COLO668 (cell line): ENCODE data around the gene GGA3.
"Not testable (repeated sequence)": the region's sequence is repeated elsewhere in the genome, so short reads cannot be mapped to it uniquely, and the experiment has no call there.

Experiments used
- DNase-seq: peaks from one replicate; lab custom pipeline; 2025; ENCODE audit not compliant: unreplicated experiment; lab: John Stamatoyannopoulos, UW

Gene GGA3, protein sequence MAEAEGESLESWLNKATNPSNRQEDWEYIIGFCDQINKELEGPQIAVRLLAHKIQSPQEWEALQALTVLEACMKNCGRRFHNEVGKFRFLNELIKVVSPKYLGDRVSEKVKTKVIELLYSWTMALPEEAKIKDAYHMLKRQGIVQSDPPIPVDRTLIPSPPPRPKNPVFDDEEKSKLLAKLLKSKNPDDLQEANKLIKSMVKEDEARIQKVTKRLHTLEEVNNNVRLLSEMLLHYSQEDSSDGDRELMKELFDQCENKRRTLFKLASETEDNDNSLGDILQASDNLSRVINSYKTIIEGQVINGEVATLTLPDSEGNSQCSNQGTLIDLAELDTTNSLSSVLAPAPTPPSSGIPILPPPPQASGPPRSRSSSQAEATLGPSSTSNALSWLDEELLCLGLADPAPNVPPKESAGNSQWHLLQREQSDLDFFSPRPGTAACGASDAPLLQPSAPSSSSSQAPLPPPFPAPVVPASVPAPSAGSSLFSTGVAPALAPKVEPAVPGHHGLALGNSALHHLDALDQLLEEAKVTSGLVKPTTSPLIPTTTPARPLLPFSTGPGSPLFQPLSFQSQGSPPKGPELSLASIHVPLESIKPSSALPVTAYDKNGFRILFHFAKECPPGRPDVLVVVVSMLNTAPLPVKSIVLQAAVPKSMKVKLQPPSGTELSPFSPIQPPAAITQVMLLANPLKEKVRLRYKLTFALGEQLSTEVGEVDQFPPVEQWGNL

DNA sequence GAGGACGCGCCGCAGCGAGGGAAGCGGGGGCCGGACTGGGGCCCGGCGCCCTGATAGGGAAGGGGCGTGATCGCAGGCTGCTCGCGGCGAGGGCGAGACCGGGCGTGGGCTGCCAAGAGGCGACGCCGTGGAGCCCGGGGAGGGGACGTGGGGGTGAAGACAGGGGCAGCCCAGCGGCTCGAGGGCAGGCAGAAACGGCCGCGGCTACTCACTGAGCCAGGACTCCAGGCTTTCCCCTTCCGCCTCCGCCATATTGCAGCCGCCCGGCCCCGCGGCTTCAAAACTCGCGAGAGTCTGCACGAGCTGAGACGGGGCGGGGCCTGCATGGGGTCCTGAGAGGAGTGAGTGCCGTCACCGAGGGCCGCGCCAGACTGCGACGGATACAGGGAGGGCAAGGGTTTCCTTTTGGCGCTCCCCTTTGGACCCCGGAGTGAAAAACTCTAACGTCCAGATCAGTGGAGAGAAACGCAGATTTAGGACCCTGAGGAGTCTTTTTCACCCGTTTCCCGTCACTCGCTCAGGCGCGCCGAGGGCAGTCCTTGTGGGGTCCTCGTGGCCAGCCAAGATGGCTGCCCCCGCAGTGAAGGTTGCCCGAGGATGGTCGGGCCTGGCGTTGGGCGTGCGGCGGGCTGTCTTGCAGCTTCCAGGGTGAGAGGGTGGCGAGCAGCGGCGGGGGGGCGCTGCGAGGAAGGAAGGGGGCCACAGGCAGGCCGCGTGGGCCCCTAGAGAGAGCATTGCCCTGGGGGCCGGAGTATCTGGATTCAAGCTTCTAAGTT lies at the start of gene GGA3, which contains the start of gene MRPS7:
Gene GGA3, minus strand, starts transcription at position 271 of the 776 bp plus-strand sequence. Its CDS starts 19 bp downstream, at position 252.
Gene MRPS7, plus strand, starts transcription at position 544 of the 776 bp plus-strand sequence. Its CDS starts 22 bp downstream, at position 566.
- DNase-seq = peak; percentile 92

DNA sequence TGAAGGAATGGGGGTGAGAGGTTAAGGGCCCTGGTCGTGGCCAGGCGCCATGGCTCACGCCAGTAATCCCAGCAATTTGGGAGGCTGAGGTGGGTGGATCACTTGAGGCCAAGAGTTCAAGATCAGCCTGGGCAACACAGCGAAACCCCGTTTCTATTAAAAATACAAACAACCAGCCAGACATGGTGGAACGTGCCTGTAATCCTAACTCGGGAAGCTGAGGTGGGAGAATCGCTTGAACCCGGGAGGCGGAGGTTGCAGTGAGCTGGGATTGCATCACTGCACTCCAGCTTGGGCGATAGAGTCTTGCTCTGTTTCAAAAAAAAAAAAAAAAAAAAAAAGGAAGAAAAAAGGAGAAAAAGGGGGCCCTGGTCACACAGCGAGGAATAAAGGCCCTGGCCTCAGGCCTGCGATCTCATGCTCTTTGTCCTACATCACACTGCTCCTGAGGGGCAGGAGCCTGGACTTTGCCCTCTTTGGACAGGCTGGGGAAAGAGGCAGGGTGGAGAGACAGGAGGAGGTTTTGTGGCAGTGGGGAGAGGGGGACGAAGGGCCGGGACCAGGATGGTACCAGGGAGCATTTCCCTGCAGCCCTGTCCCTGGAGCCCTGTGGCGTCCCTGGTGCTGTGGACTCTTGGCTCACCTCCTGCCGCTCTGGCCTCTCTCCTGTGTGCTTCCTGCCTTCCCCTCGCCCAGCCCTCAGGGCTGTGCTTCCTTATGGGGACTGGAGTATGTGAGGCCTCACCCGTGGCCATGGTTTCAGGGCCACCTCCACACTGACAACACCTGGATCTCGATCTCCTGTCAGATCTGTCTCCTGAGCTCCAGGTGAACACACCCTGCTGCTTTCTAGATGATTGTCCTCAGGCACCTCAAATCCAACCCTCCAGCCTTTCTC lies 47.6 kb upstream of the GGA3 start:
- peak; percentile 36 for DNase-seq

DNA sequence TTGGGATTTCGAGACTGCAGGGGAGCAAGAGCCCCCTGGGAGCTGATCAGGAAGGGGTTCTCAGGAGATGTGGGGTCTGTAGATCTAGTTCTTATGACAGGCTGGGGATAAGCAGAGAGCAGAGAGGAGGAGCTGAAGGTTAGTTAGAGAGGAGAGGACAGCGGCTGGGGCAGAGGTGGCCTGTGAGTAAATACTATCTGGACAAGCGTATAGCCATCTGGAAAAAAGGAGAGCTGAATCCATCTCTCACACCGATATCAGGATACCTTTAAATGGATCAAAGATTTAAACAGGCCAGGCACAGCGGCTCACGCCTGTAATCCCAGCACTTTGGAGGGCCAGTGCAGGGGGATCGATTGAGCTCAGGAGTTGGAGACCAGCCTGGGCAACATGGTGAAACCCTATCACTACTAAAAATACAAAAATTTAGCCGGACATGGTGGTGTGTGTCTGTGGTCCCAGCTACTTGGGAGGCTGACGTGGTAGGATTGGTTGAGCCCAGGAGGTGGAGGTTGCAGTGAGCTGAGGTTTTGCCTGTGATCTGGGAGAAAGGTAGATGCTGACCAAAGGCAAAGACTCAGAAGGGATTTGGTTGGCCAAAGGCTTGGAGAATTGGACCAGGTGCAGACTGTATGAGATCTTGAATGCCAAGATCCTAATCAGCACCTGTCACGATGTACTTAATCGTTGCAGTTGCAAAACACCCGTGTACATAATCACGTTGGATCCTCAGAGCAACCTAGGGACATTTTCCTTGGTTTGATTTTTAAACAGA lies 46.7 kb upstream of the GGA3 start:
- no peak for DNase-seq

DNA sequence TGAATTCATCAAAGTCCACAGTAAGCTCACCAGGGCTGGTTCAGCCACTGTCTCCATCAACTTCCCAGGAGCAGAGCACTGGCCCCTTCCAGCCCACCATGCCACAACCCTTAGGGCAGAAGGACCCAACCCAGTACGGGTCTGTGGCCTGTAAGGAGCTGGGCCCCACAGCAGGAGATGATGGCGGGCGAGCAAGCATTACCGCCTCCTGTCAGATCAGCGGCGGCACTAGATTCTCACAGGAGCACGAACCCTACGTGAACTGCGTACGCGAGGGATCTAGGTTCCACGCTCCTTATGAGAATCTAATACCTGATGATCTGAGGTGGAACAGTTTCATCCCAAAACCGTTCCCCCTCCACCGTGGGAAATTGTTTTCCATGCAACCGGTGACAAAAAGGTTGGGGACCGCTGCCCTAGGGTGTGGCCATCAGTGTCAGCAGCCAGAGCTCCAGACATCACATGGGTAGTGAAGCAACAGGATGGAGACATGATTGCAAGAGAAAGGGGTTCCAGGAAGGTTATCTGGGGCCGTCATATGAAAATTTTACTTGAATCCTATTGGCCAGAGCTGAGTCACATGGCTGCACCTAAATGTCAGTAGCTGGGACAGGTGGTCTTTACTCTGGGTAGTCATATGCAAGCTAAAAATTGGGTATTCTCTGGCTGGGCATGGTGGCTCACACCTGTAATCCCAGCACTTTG lies 40.2 kb upstream of the GGA3 start:
- DNase-seq = no peak

DNA sequence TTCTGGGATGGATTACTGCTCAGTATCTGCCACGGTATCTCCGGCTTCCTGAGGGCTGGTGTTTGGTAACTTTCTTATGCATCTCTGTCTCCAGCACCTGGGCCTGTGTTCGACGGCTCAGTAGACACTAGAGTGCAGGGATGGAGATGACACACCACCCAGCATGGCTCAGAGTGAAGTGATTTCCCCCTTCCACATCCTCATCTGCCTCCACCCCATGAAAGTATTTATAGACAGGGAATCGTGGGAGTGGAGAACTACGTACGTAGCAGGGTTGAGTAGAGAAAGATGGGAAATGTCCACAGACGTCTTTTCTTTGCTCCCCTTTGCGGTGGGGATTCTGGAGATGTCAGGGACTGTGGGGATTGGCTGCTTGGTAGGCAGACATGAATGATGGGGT lies 39.6 kb upstream of the GGA3 start:
- DNase-seq = no peak

DNA sequence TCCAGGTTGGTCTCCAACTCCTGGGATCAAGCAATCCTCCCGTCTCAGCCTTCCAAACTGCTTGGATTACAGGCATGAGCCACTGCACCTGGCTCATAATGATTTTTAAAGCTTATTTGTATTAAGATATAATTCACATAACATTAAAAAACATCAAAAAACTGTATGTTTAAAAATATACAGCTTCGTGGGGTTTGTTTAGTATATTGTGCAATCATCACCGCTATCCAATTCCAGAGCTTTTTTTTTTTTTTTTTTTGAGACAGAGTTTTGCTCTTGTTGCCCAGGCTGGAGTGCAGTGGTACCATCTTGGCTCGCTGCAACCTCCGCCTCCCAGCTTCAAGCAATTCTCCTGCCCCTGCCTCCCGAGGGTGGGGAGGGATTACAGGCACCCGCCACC lies 38.9 kb upstream of the GGA3 start:
- DNase-seq = no peak

DNA sequence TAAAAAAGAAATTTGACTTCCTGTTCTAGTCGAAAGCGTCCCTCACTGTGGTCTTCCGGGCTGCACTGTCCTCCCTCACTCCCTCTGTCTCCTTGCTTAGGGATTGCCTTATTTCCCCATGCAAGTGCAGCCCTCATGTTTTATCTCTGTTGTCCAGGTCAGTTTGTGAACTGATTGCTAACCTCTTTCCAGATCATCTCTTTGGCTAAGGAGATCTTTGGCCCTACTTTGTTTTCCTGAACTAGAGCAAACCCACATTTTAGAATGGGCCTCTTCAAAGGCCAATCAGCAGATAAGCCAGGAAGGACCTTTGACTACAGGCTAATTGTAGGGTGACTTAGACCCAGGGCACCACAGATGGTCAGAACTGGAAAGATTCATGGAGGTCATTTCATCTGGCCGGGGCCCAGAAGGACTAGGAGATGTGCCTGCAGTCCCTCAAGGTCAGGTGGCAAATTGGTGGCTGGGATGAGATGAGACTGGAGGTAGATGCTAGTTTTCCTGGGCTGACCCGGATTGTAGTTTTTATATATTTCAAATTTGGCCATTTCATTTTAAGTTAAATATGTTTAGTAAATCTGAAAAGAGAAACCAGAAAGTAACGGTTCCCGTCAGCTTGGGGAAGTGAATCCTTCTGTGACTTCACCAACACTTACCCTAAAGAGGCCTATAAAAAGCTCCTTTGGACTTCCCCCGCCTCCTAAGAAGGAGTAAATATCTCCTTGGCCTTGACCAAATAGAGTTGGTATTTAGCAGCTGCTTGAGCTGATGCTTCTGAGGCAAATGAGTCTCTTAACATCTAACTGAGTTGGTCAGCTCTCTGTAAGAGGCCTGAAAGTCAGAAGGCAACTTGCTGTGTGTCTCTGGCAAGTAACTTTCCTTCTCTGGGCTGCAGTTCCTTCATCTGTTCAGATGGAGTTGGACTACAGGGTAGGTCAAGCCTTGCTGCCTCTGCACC lies 34.1 kb upstream of the GGA3 start:
- DNase-seq = no peak

DNA sequence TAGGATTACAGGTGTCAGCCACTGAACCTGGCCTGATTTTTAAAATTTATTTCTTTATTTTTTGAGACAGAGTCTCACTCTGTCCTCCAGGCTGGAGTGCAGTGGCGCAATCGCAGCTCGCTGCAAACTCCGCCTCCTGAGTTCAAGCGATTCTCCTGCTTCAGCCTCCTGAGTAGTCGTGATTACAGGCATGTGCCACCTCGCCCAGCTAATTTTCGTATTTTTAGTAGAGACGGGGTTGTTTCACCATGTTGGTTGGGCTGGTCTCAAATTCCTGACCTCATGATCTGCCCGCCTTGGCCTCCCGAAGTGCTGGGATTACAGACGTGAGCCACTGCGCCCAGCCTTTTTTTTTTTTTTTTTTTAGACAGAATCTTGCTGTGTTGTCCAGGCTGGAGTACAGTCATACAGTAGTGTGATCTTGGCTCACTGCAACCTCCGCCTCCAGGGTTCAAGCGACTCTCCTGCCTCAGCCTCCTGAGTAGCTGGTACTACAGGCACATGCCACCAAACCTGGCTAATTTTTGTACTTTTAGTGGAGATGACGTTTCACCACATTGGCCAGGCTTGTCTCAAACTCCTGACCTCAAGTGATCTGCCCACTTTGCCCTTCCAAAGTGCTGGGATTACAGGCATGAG lies 31.5 kb upstream of the GGA3 start:
- not testable (repeated sequence) for DNase-seq

DNA sequence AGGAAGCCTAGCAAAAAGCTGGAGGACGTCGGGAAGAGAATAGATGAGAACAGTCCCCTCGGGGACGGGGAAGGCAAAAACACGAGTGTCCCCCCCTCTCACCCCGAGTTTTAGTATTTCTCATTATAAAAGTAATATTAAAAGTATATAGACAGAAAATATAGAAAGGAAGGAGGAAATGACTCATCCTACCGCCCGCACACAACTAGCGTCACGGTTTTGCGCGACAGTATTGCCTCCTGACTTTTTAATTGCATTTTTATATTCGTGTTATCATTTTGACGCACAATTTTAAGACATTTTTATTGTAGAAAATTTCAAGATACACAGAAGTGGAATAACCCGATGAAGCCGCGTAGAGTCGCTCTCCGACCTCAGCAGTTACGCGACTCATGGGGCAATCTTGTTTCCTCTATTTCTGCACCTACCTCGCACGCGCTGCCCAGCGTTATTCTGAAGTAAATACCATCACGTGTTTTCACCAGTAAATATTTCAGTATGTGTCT lies 28.5 kb upstream of the GGA3 start:
- peak; percentile 34 for DNase-seq

DNA sequence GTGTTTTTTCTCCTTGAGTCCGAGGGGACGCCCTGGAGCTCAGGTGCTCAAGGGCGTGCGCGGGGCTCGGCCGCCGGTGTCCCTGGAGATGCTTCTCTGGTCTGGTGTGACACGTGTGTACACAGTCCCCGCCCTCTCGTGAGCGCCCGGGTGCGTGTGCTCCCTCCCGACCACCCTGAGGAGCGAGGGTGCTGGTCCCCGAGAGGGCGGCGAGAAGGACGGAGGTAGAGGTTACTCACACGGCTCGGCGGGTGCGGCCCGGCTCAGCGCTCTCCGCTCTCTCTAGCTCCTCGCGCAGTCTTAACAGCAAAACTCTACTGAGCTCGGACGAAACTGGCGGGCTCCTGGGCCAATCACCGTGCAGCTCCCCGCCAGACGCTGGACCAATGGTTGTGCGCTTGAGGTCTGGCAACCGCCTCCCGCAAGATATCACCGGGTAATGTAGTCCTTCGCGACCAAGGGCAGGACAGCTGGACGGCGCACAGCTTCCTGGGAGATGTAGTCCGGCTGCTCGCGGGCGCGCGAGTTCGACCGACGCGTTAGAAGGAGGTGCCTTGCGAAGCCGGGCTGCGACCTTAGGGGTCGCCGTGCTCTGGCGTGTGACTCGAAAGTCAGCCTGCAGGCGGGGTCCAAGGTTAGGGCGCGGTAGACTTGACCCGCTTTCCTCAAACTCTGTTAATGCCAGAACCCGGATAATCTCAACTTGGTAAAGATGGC lies 27.9 kb upstream of the GGA3 start, which contains the start of gene SLC25A19:
Gene SLC25A19, minus strand, starts transcription at position 319 of the 717 bp plus-strand sequence. CDS start 2,669 bp downstream, outside the sequence.
- peak; percentile 92 for DNase-seq

DNA sequence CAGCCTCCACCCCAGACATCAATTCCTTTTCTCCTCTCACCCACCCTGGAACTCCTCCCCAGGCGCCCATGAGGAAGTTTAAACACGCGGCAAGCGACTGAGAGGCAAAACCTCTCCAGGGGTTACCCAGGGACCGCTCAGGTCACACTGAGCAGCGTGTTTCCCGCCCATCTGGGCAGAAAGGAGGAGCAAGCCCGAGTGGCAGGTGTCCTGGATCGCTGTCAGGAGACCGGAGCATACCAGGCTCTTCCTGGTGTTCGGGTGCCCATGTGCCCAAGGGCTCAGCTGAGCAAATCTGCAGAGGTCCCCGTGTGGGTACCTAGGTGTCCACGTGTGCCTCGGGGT lies 27.3 kb upstream of the GGA3 start:
- DNase-seq = peak; percentile 74

DNA sequence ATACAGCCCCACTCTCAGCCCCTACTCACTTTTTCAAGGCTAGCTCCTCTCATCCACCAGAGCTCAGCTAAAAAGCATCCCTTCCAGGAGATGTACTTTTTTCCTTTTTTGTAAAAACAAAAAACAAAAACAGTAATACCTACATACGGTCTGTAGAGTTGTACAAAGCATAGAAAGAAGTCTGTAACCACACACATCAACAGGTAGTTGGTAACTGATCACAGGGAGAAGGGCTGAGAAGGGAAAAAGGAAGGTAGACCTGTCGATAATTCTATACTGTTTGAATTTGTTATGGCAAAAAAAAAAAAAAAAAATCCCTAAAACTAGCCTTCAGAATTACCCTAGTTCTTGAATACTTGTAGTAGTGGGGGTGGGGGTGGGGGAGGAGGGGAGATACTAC lies 27.0 kb upstream of the GGA3 start:
- DNase-seq = no peak

DNA sequence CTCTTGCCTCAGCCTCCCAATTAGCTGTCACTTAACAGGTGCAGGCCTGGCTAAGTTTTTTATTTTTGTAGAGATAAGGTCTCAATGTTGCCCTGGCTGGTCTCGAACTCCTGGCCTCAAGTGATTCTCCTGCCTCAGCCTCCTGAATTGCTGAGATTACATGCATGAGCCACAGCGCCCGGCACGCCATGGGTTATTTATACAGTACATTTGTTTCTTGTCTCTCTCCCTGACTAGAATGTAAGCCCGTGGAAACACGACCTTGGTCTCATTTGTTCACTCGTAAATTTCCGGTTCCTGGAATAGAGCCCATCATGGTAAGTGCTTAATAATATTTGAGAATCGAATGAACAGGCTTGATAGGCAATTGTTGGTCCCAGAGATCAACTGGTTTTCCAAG lies 25.8 kb upstream of the GGA3 start:
- DNase-seq = no peak

DNA sequence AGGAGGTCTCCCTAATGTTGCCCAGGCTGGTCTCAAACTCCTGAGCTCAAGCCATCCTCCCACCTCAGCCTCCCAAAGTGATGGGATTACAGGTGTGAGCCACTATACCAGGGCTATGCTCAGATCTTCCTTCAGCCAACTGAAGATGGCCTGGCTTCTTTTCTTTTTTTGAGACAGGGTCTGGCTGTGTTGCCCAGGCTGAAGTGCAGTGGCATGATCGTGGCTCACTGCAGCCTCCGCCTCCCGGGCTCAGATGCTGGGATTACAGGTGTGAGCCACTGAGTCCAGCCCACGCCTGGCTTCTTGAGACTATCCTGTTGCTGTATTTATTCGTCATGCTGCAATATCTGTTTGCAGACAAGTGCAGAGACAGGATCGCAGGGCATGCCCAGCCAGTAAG lies 23.7 kb upstream of the GGA3 start:
- no peak for DNase-seq

DNA sequence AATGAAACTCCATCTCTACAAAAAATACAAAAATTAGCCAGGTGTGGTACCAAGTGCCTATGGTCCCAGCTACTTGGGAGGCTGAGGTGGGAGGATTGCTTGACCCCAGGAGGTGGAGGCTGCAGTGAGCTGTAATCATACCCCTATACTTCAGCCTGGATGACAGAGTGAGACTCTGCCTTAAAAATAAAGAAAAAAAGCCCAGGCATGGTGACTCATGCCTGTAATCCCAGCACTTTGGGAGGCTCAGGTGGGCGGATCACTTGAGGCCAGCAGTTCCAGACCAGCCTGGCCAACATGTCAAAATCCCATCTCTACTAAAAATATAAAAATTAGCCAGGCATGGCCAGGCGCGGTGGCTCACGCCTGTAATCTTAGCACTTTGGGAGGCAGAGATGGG lies 18.8 kb upstream of the GGA3 start:
- not testable (repeated sequence) for DNase-seq

DNA sequence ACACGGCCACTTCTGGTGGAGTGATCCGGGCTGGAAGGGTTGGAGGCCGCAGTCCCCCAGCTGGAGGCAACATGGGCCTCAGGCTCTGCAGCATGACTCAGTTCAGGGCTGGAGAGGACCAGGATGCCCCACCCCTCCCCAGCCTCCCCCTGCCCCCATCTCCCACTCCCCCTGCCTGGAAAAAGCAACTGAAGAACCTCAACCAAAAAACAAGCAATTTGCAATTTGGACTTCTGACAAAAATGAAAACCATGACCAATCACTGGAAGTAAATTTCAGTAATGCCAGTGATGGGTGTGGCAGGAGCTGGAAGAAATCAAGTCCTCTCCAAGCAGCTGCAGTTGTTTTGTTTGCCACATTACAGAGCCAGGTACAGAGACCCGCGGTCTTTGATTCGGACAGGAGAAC lies 16.3 kb upstream of the GGA3 start:
- no peak for DNase-seq
